Activated naive CD8-positive, alpha-beta T cell treated with anti-CD3 and anti-CD28 coated beads, Interleukin-2, amount 50 U/mL, for 24 hours (primary cell): ENCODE data around the gene FAM174C.

Source experiments
- ATAC-seq: fragments of 150-1000 bp; cut with Tn5 transposase; one replicate; pipeline ENCODE4 v1.10.0; 2021
- DNase-seq: peaks from one replicate; pipeline ENCODE4 v3.0.0; 2021
- H3K27ac Mint-ChIP-seq: one replicate; pipeline ENCODE4 v1.8.0; 2021; ENCODE audit warnings: mild to moderate bottlenecking, mixed read lengths
- H3K27me3 Mint-ChIP-seq: one replicate; pipeline ENCODE4 v1.8.0; 2021; ENCODE audit warnings: mixed read lengths
- H3K36me3 Mint-ChIP-seq: one replicate; pipeline ENCODE4 v1.8.0; 2021; ENCODE audit warnings: low read depth, mixed read lengths
- H3K4me1 Mint-ChIP-seq: one replicate; pipeline ENCODE4 v1.8.0; 2021; ENCODE audit warnings: mixed read lengths
- H3K4me3 Mint-ChIP-seq: one replicate; pipeline ENCODE4 v1.8.0; 2021; ENCODE audit warnings: mild to moderate bottlenecking, moderate library complexity, mixed read lengths
- H3K9me3 Mint-ChIP-seq: one replicate; pipeline ENCODE4 v1.8.0; 2021; ENCODE audit warnings: mixed read lengths

The FAM174C gene

GRCh38 chr19:1287354-1288225, 12.3 kb downstream of the FAM174C start:
- no peak for DNase-seq
- Mint-ChIP-seq H3K27me3 (peaks cover 33% of the 10 kb centered on the region), H3K9me3 (no peaks in the 10 kb centered on the region), H3K4me3 (no peak overlapping the region), H3K27ac (no peak overlapping the region), H3K36me3 (no peaks in the 10 kb centered on the region), H3K4me1 (no peaks in the 10 kb centered on the region)
- no peak for ATAC-seq

- Mint-ChIP-seq H3K27ac (no peak overlapping the region), H3K9me3 (no peaks in the 10 kb centered on the region), H3K4me3 (no peak overlapping the region), H3K4me1 (no peaks in the 10 kb centered on the region), H3K27me3 (peaks cover 36% of the 10 kb centered on the region), H3K36me3 (no peaks in the 10 kb centered on the region)
- ATAC-seq = no peak
- DNase-seq = no peak
Observed at GRCh38 chr19:1288226-1288612, 12.9 kb downstream of the FAM174C start.

- DNase-seq (no peak), ATAC-seq (no peak)
- Mint-ChIP-seq H3K4me1 (no peaks in the 10 kb centered on the region), H3K4me3 (no peak overlapping the region), H3K27me3 (peaks cover 35% of the 10 kb centered on the region), H3K27ac (no peak overlapping the region), H3K36me3 (no peaks in the 10 kb centered on the region), H3K9me3 (no peaks in the 10 kb centered on the region)
Observed at GRCh38 chr19:1288833-1289685, 13.7 kb downstream of the FAM174C start.

GRCh38 chr19:1289686-1290025, 14.3 kb downstream of the FAM174C start:
- Mint-ChIP-seq H3K4me1 (no peaks in the 10 kb centered on the region), H3K27ac (no peak overlapping the region)

GRCh38 chr19:1290196-1290702, 14.9 kb downstream of the FAM174C start:
- no peaks in the 10 kb centered on the region for H3K9me3 Mint-ChIP-seq
- peaks cover 29% of the 10 kb centered on the region for H3K27me3 Mint-ChIP-seq
- ATAC-seq = no peak
- DNase-seq = no peak
- no peaks in the 10 kb centered on the region for H3K4me1 Mint-ChIP-seq
- no peak overlapping the region for H3K27ac Mint-ChIP-seq
- no peak overlapping the region for H3K4me3 Mint-ChIP-seq
- H3K36me3 Mint-ChIP-seq = no peaks in the 10 kb centered on the region

More at GRCh38 chr19:1289686-1290025, 14.3 kb downstream of the FAM174C start:
- Mint-ChIP-seq H3K36me3 (no peaks in the 10 kb centered on the region), H3K4me3 (no peak overlapping the region), H3K9me3 (no peaks in the 10 kb centered on the region), H3K27me3 (peaks cover 34% of the 10 kb centered on the region)
- DNase-seq = no peak
- ATAC-seq = no peak

- no peak for ATAC-seq
- no peaks in the 10 kb centered on the region for H3K36me3 Mint-ChIP-seq
- H3K27ac Mint-ChIP-seq = no peak overlapping the region
- no peaks in the 10 kb centered on the region for H3K9me3 Mint-ChIP-seq
- H3K27me3 Mint-ChIP-seq = peaks cover 28% of the 10 kb centered on the region
- no peak for DNase-seq
- no peak overlapping the region for H3K4me3 Mint-ChIP-seq
- H3K4me1 Mint-ChIP-seq = no peaks in the 10 kb centered on the region
Observed at GRCh38 chr19:1290703-1291651, 15.6 kb downstream of the FAM174C start.

- Mint-ChIP-seq H3K36me3 (no peaks in the 10 kb centered on the region), H3K4me1 (no peaks in the 10 kb centered on the region), H3K27ac (no peak overlapping the region), H3K27me3 (peaks cover 24% of the 10 kb centered on the region), H3K4me3 (no peak overlapping the region), H3K9me3 (no peaks in the 10 kb centered on the region)
- DNase-seq (no peak), ATAC-seq (no peak)
Observed at GRCh38 chr19:1291761-1292418, 16.6 kb downstream of the FAM174C start.

GRCh38 chr19:1292419-1293151, 17.3 kb downstream of the FAM174C start:
- Mint-ChIP-seq H3K4me1 (no peaks in the 10 kb centered on the region), H3K4me3 (no peak overlapping the region), H3K27me3 (peaks cover 22% of the 10 kb centered on the region), H3K9me3 (no peaks in the 10 kb centered on the region), H3K27ac (no peak overlapping the region), H3K36me3 (no peaks in the 10 kb centered on the region)
- no peak for ATAC-seq
- DNase-seq = no peak

- no peaks in the 10 kb centered on the region for H3K36me3 Mint-ChIP-seq
- H3K4me3 Mint-ChIP-seq = no peak overlapping the region
- H3K27ac Mint-ChIP-seq = no peak overlapping the region
- H3K9me3 Mint-ChIP-seq = no peaks in the 10 kb centered on the region
- ATAC-seq (no peak), DNase-seq (no peak)
- peaks cover 20% of the 10 kb centered on the region for H3K27me3 Mint-ChIP-seq
- no peaks in the 10 kb centered on the region for H3K4me1 Mint-ChIP-seq
Observed at GRCh38 chr19:1293782-1294604, 18.7 kb downstream of the FAM174C start.

- no peaks in the 10 kb centered on the region for H3K9me3 Mint-ChIP-seq
- H3K4me3 Mint-ChIP-seq = no peak overlapping the region
- H3K36me3 Mint-ChIP-seq = no peaks in the 10 kb centered on the region
- DNase-seq = no peak
- H3K4me1 Mint-ChIP-seq = no peaks in the 10 kb centered on the region
- ATAC-seq = no peak
- H3K27ac Mint-ChIP-seq = no peak overlapping the region
- H3K27me3 Mint-ChIP-seq = peaks cover 17% of the 10 kb centered on the region
Observed at GRCh38 chr19:1294688-1295087, 19.4 kb downstream of the FAM174C start.

GRCh38 chr19:1295169-1296012, 20.1 kb downstream of the FAM174C start:
- Mint-ChIP-seq H3K27me3 (peaks cover 17% of the 10 kb centered on the region), H3K4me1 (no peaks in the 10 kb centered on the region), H3K9me3 (no peaks in the 10 kb centered on the region), H3K27ac (no peak overlapping the region), H3K4me3 (no peak overlapping the region), H3K36me3 (no peaks in the 10 kb centered on the region)
- peak; percentile 62 for DNase-seq
- no peak for ATAC-seq

- no peak overlapping the region for H3K27ac Mint-ChIP-seq
- ATAC-seq (no peak), DNase-seq (no peak)
- no peak overlapping the region for H3K4me3 Mint-ChIP-seq
- H3K9me3 Mint-ChIP-seq = no peaks in the 10 kb centered on the region
- H3K27me3 Mint-ChIP-seq = peaks cover 17% of the 10 kb centered on the region
- no peaks in the 10 kb centered on the region for H3K36me3 Mint-ChIP-seq
- no peaks in the 10 kb centered on the region for H3K4me1 Mint-ChIP-seq
Observed at GRCh38 chr19:1296078-1296477, 20.7 kb downstream of the FAM174C start.
